NCI-H128 (cell line): ENCODE measurements around the gene CAPN9.

ENCODE experiments used
- DNase-seq: peaks from one replicate; lab custom pipeline; 2025; ENCODE audit not compliant: unreplicated experiment; lab: John Stamatoyannopoulos, UW

The CAPN9 gene

DNA sequence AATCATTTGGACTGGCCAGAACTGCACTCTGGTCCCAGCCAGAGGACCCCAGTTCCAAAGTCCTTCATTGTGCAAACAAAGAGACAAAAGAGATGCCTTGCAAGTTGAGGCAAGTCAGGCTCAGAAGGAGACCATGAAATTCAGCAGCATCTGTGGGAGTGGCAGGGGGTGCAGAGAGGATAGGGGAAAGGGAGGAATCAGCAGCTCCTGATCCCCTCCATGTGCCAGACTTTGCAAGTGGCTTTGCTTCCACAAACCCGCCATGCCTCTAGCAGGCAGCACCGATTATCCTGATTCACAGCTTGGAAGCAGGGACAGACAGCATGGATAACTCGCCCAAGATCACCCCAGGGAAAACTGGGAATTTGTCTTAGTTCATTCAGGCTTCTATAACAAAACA, 2.1 kb upstream of the CAPN9 start:
- no peak for DNase-seq

- no peak for DNase-seq
Observed at GRCh38 chr1:230746617-230747016, 571 bp upstream of the CAPN9 start.

GRCh38 chr1:230747890-230748800, 957 bp downstream of the CAPN9 start:
- DNase-seq, result no peak

DNA sequence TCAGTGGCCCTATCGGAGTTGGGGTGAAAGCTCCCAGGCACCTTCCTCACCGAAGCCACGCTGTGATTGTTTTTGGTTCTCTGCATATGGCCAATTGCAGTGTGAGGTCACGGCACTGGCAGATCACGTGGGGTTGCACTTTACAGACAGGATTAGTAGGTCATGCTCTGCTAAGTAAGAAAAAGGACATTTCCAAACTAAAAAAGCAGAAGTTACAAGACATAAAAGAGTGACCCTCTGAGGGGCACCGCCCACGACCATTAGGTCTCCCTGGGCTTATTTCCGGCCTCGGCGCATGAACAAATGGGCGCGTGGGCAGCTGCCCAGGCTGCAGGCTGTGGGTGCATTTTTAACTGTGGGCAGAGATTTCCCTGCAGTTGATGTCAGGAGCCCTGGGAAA, 2.0 kb downstream of the CAPN9 start:
- no peak for DNase-seq

- no peak for DNase-seq
Observed at GRCh38 chr1:230749635-230750034, 2.4 kb downstream of the CAPN9 start.

DNA sequence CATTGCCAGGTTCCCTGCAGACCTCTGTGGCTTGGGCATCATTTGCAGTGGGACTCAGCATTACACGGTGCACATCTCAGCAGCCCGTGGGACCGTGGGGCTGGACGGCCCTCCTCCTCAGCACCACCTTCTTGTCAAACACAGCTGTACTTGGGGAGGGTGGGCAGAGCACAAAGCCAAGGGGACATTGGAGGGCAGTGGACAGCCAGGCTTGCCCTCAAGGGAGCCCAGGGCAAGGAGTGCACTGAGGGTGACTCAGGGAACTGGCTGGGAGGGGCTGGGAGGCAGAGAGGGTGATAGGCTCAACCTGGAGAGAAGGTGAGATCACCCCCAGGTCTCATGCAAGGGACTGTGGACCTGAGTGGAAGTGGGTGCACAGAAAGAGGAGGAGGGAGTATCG, 3.4 kb downstream of the CAPN9 start:
- DNase-seq, result no peak

GRCh38 chr1:230750986-230751625, 3.9 kb downstream of the CAPN9 start:
- DNase-seq, result no peak

GRCh38 chr1:230752407-230752806, 5.2 kb downstream of the CAPN9 start:
- no peak for DNase-seq

DNA sequence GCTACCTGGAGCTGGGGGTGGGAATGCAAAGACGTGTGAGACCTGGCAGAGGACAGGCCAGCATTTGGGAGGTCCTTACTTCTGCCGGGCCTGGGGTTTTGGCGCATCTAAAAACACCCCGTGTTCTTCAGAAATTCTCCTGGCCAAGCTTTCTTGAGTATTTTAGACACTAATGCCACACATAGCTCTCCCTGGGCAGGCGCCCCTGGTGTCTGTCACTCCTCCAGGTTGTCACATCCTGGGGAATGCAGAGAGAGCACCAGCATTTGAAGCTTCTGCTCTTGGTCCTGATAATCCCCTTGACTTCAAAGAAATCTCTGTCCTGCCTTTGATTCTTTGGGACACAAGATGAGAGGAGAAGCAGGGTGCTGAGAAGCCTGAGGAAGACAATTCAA, 6.0 kb downstream of the CAPN9 start:
- no peak for DNase-seq

GRCh38 chr1:230753586-230754251, 6.5 kb downstream of the CAPN9 start:
- DNase-seq, result no peak

DNA sequence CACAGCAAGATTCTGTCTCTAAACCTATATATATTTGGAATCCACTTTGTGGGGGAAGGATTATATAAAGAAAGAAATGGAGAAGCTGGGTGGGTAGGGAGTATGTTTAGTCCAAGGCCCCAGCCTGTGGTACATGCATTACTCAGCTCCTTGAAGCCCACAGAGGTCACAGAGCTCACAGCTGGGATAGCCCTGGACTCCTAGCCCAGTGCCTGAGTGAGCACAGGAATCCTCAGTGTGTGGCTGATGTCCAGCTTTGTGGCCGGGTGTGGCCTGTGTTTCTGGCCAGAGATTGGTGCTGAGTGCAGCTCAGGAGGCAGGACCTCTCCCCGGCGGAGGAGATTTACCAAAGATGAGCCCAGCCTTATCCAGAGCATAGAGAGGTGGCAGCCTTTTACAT, 7.6 kb downstream of the CAPN9 start:
- DNase-seq, result no peak

- DNase-seq, result no peak
Observed at GRCh38 chr1:230757856-230758708, 10.9 kb downstream of the CAPN9 start.

GRCh38 chr1:230758709-230759368, 11.7 kb downstream of the CAPN9 start:
- no peak for DNase-seq

DNA sequence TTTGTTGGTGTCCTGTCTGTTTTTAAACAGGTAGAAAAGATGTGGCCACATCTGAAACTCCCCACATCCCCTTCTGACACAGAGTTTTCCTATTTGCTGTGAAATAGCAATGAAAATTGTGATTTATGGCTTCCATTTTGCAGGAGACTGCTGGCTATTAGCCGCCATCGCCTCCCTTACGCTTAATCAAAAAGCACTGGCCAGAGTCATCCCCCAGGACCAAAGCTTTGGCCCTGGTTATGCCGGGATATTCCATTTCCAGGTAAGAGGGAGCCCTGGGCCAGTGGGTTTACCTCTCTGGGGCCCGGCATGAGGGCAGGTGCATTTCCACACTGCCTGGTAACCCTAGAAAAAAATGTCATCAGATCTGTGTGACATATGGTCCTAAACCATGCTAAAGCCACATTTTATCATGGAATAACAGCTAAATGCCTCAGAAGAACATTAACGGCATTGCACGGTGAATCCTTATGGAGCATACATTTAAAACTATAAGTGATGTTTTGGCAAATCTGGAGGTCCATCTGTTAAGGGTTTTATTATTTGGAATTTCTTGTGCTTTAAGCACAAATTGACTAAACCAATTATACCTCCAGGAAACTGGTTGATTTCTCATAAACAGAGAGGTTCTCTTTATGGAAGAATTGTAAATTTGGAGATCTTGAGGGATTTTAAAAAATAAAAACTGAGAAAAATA, 12.3 kb downstream of the CAPN9 start:
- no peak for DNase-seq

DNA sequence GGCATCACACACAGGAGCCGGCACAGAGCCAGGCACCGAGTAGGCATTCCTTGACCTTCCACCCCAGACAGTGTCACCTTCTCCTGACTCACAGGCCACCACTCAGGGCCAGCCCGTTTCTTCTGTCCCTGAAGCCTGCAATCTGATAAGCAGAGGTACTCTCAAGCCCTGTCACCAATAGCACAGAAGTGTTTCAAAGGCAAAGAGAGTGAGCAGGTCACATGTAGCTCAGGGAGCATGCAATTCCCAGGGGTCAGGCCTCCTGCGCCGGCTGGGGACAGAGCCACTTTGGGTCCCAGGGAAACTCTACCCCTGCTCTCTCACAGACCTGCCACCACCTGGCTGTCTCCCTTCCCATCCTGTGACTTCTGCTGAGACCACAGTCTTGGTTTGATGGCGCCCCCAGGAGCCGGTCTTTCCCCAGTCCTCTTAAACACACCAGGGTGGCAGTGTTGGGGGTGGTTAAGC, 13.2 kb downstream of the CAPN9 start:
- no peak for DNase-seq

DNA sequence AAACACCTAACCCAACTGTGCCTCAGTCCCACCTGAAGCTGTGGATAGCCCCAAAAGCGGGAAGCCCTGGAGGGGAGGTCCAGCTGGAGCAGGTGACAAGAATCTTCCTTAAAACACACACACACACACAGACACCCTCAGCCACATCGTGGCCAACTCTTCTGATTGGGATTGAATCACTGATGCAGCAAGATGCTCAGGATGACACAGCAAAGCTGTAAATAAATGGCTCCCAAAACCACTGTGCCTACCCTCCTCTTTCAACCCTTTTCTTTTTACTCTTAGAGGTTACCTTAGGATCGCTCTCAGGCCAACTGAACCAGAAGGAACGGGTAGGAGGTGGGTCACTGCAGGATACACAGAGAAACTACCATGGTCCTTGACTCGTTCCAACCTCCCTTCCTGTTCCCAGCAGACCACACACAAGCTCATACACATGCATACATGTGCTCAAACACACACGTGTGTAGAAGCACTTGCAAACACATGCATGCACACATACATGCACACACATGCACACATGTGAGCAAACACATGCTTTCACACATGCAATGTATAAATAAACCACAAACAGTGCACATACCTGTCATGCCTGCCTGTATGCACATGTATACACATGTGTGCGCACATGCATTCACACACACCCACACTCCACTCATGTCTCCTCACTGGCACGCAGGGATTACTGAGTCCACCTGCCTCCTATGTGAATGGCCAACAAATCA, 14.4 kb downstream of the CAPN9 start:
- no peak for DNase-seq

GRCh38 chr1:230763927-230764591, 16.9 kb downstream of the CAPN9 start:
- no peak for DNase-seq

DNA sequence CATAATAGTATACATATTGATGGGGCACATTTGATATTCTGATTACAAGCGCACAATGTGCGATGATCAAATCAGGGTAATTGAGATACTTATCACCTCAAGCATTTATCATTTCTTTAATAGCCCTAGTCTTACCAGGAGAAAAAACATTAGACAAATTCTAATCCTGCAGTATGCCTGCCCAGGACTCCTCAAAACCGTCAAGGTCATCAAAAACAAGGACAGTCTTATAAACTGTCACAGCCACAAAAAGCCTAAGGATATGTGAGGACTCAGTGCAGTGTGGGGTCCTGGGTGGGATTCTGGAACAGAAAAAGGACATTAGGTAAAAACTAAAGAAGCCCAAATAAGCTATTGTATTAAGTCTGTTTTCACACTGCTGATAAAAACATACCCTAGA, 19.1 kb downstream of the CAPN9 start:
- no peak for DNase-seq
